Measurements from ENCODE around the gene KRT3.

The KRT3 gene

GRCh38 chr12:52779914-52780313 is 16.0 kb downstream of the KRT3 start:
- Histone ChIP-seq H3K27me3 (replicated peaks) (peaks cover 14% of the 10 kb centered on the region), H3K4me3 (ENCODE audit: low read depth, low read length) (no peak overlapping the region), H3K36me3 (replicated peaks) (no peaks in the 10 kb centered on the region), H3K27ac (no peak overlapping the region)
- DNase-seq: no peak
- TF ChIP-seq CTCF (IDR thresholded peaks at IDR 0.05; ENCODE audit: low read depth, low read length, missing control alignments): no peak
- in situ Hi-C loops (cut with HindIII; ENCODE audit: low pct_ligation_motif_present, low sequenced_read_pairs): no loop called here

GRCh38 chr12:52778833-52779232 is 17.1 kb downstream of the KRT3 start:
- no peak overlapping the region for H3K4me3 ChIP-seq (ENCODE audit: low read depth, low read length)
- H3K27me3 ChIP-seq (replicated peaks): peaks cover 15% of the 10 kb centered on the region
- H3K36me3 ChIP-seq (replicated peaks): no peaks in the 10 kb centered on the region
- in situ Hi-C loops (cut with HindIII; ENCODE audit: low pct_ligation_motif_present, low sequenced_read_pairs): no loop called here
- no peak overlapping the region for H3K27ac ChIP-seq
- no peak for DNase-seq
- TF ChIP-seq CTCF (IDR thresholded peaks at IDR 0.05; ENCODE audit: low read depth, low read length, missing control alignments): no peak

- Histone ChIP-seq H3K4me3 (ENCODE audit: low read depth, low read length) (no peak overlapping the region), H3K27me3 (replicated peaks) (peaks cover 15% of the 10 kb centered on the region), H3K36me3 (replicated peaks) (no peaks in the 10 kb centered on the region), H3K27ac (no peak overlapping the region)
- in situ Hi-C loops (cut with HindIII; ENCODE audit: low pct_ligation_motif_present, low sequenced_read_pairs): no loop called here
- DNase-seq: no peak
- TF ChIP-seq CTCF (IDR thresholded peaks at IDR 0.05; ENCODE audit: low read depth, low read length, missing control alignments): no peak
Observed at GRCh38 chr12:52777566-52777965, 18.4 kb downstream of the KRT3 start.

- DNase-seq: no peak
- no peak within 1 kb of the TSS for H3K27ac ChIP-seq
- H3K27me3 ChIP-seq (replicated peaks): peaks cover 16% of the 10 kb centered on the region
- H3K36me3 ChIP-seq (replicated peaks): no peaks in the 10 kb centered on the region
- no peak for TF ChIP-seq CTCF (IDR thresholded peaks at IDR 0.05; ENCODE audit: low read depth, low read length, missing control alignments)
- no peak within 1 kb of the TSS for H3K4me3 ChIP-seq (ENCODE audit: low read depth, low read length)
- in situ Hi-C loops (cut with HindIII; ENCODE audit: low pct_ligation_motif_present, low sequenced_read_pairs): no loop called here
Observed at GRCh38 chr12:52776913-52777395, 19.0 kb downstream of the KRT3 start, which contains the start of gene KRT76. Gene KRT76 (minus strand): TSS chr12:52777345. CDS start chr12:52777291, 54 bp downstream.

GRCh38 chr12:52776435-52776834 is 19.5 kb downstream of the KRT3 start:
- no peak for DNase-seq
- Histone ChIP-seq H3K27me3 (replicated peaks) (peaks cover 12% of the 10 kb centered on the region), H3K36me3 (replicated peaks) (no peaks in the 10 kb centered on the region), H3K27ac (no peak overlapping the region), H3K4me3 (ENCODE audit: low read depth, low read length) (no peak overlapping the region)
- no peak for TF ChIP-seq CTCF (IDR thresholded peaks at IDR 0.05; ENCODE audit: low read depth, low read length, missing control alignments)
- in situ Hi-C loops (cut with HindIII; ENCODE audit: low pct_ligation_motif_present, low sequenced_read_pairs): no loop called here

- in situ Hi-C loops (cut with HindIII; ENCODE audit: low pct_ligation_motif_present, low sequenced_read_pairs): no loop called here
- H3K27me3 ChIP-seq (replicated peaks): peaks cover 10% of the 10 kb centered on the region
- TF ChIP-seq CTCF (IDR thresholded peaks at IDR 0.05; ENCODE audit: low read depth, low read length, missing control alignments): no peak
Observed at GRCh38 chr12:52774629-52775250, 21.2 kb downstream of the KRT3 start.

More at GRCh38 chr12:52774629-52775250, 21.2 kb downstream of the KRT3 start:
- Histone ChIP-seq H3K27ac (no peak overlapping the region), H3K4me3 (ENCODE audit: low read depth, low read length) (no peak overlapping the region), H3K36me3 (replicated peaks) (no peaks in the 10 kb centered on the region)
- DNase-seq: no peak

Measured in brain microvascular endothelial cell (primary cell).